HepG2 (cell line): Measurements from ENCODE around the gene SHF. TPM values are rescaled to one million over a fixed set of nuclear protein-coding genes. Genes with fewer than 3 reads are reported as not detected.

Experiments
- ATAC-seq: fragments of 200-7000 bp; cut with Tn5 transposase; 3 replicates; pipeline ENCODE4 v1.9.1; 2020; ENCODE audit warnings: mild to moderate bottlenecking, moderate library complexity
- BruUV-seq: library from RNA; stranded (reverse); fragments of 400-500 nt; replicated peaks from 2 replicates; lab custom pipeline; 2021; lab: Mats Ljungman, UMichigan
- CTCF ChIA-PET: fragments of 300-600 bp; formaldehyde crosslinking; extraction: SDS; loops from one replicate; lab custom pipeline; 2021; ENCODE audit warnings: low total read pairs, inconsistent platforms, low intra/inter-chr PET ratio; lab: Yijun Ruan, JAX
- POLR2A ChIA-PET: fragments of 350-600 bp; sonication (Branson Sonifier 250); formaldehyde crosslinking; loops from one replicate; lab custom pipeline; 2020; ENCODE audit warnings: antibody characterized with exemption, inconsistent platforms; lab: Yijun Ruan, JAX
- DNase-seq: peaks from one replicate; pipeline ENCODE4 v3.0.0-alpha.2; 2015; ENCODE audit warnings: low spot score
- FAIRE-seq: peaks from 3 replicates; lab custom pipeline; 2011; peaks lifted over from hg19 to GRCh38; lab: Jason Lieb, UNC
- H2AFZ ChIP-seq: one replicate; pipeline ENCODE4 v1.6.1; 2011; ENCODE audit warnings: low read length, inconsistent platforms
- H3K27ac ChIP-seq: fragments of 300-600 bp; 3 replicates; pipeline ENCODE4 v1.8.0; 2011; ENCODE audit warnings: mixed run types, mild to moderate bottlenecking, mixed read lengths, low read length, inconsistent platforms; ENCODE audit not compliant: insufficient read depth; ENCODE audit errors: extremely low read length
- H3K27me3 ChIP-seq, 2 experiments: fragments of 200-600 bp in 1 of 2; 2 replicates in 1 of 2; 3 replicates in 1 of 2; pipeline versions ENCODE4 v1.6.0 to v1.8.0; 2011; ENCODE audit warnings: low read length in 2 of 2, mild to moderate bottlenecking in 2 of 2, moderate library complexity in 2 of 2, inconsistent platforms in 1 of 2; ENCODE audit not compliant: insufficient read depth in 2 of 2, control insufficient read depth in 1 of 2
- H3K36me3 ChIP-seq, 2 experiments: fragments of 200-600 bp in 1 of 2; replicated peaks in 1 of 2; 2 replicates in 1 of 2; 3 replicates in 1 of 2; pipeline versions ENCODE4 v1.5.1 to v1.8.0; 2011; ENCODE audit warnings: low read length in 2 of 2, inconsistent platforms in 1 of 2; ENCODE audit not compliant: insufficient read depth in 2 of 2, control insufficient read depth in 1 of 2
- H3K4me1 ChIP-seq: 2 replicates; pipeline ENCODE4 v1.5.1; 2012; ENCODE audit warnings: low read length, inconsistent platforms; ENCODE audit not compliant: insufficient read depth
- H3K4me2 ChIP-seq: 2 replicates; pipeline ENCODE4 v1.6.0; 2011; ENCODE audit warnings: low read depth, low read length, inconsistent platforms
- H3K4me3 ChIP-seq, 3 experiments: fragments of 200-600 bp in 1 of 3; sonication (generic), shearing (Covaris generic) in 1 of 3; replicated peaks in 1 of 3; 2 replicates each; pipeline ENCODE4 v1.5.1; 2011 to 2016; ENCODE audit warnings: low read length in 3 of 3, inconsistent platforms in 2 of 3, low read depth in 2 of 3, mild to moderate bottlenecking in 2 of 3, control low read depth in 1 of 3, mixed read lengths in 1 of 3; ENCODE audit not compliant: insufficient read depth in 1 of 3
- H3K79me2 ChIP-seq: one replicate; pipeline ENCODE4 v1.6.1; 2011; ENCODE audit warnings: low read length, inconsistent platforms; ENCODE audit not compliant: insufficient read depth
- H3K9ac ChIP-seq: 2 replicates; pipeline ENCODE4 v1.6.0; 2011; ENCODE audit warnings: mild to moderate bottlenecking, low read depth, low read length, inconsistent platforms; ENCODE audit not compliant: insufficient read depth
- H3K9me3 ChIP-seq: 2 replicates; pipeline ENCODE4 v1.5.1; 2012; ENCODE audit warnings: mild to moderate bottlenecking, low read length
- H4K20me1 ChIP-seq: 2 replicates; pipeline ENCODE4 v1.6.0; 2011; ENCODE audit warnings: inconsistent platforms, mild to moderate bottlenecking, low read length, moderate library complexity; ENCODE audit not compliant: insufficient read depth
- BCL6 ChIP-seq: IDR thresholded peaks from 2 replicates; pipeline ENCODE4 v1.6.1; 2016; ENCODE audit warnings: missing genetic modification reagents, missing compliant biosample characterization
- GPN1 ChIP-seq: sonication (generic); formaldehyde crosslinking; IDR thresholded peaks from 2 replicates; pipeline ENCODE4 v1.5.1; 2020; ENCODE audit warnings: missing genetic modification reagents, borderline replicate concordance
- GTF2F1 ChIP-seq: fragments of 150-350 bp; IDR thresholded peaks from 2 replicates; pipeline ENCODE4 v1.6.1; 2014; ENCODE audit warnings: low read length
- KDM5B ChIP-seq: sonication (generic); formaldehyde crosslinking; IDR thresholded peaks from 2 replicates; pipeline ENCODE4 v1.4.0; 2020; ENCODE audit warnings: missing genetic modification reagents, mild to moderate bottlenecking, borderline replicate concordance
- KLF15 ChIP-seq: sonication (generic); formaldehyde crosslinking; IDR thresholded peaks from 2 replicates; pipeline ENCODE4 v1.8.1; 2023; ENCODE audit warnings: borderline replicate concordance, mild to moderate bottlenecking, inconsistent platforms, missing genetic modification reagents, mixed read lengths
- NFATC3 ChIP-seq: sonication (generic); formaldehyde crosslinking; IDR thresholded peaks from 2 replicates; pipeline ENCODE4 v1.5.1; 2020; ENCODE audit warnings: mild to moderate bottlenecking, missing genetic modification reagents
- PHF5A ChIP-seq: IDR thresholded peaks from one replicate; pipeline ENCODE4 v1.6.1; 2018; ENCODE audit warnings: low read depth, missing genetic modification reagents; ENCODE audit not compliant: unreplicated experiment
- RNF2 ChIP-seq: fragments of 450-650 bp; conservative IDR thresholded peaks from 2 replicates; pipeline ENCODE4 v1.6.1; 2016; ENCODE audit warnings: low read depth
- RXRA ChIP-seq: sonication (generic); formaldehyde crosslinking; IDR thresholded peaks from 2 replicates; pipeline ENCODE4 v1.5.1; 2020; ENCODE audit warnings: missing genetic modification reagents
- SMC3 ChIP-seq: IDR thresholded peaks from 2 replicates; pipeline ENCODE4 v1.6.1; 2011; ENCODE audit warnings: low read length, improper control_type of control experiment
- SOX6 ChIP-seq, 2 experiments: fragments of 450-650 bp in 1 of 2; sonication (generic) in 1 of 2; formaldehyde crosslinking in 1 of 2; IDR thresholded peaks; 2 replicates each; pipeline versions ENCODE4 v1.4.0 to v1.6.1; 2017 to 2020; ENCODE audit warnings: antibody characterized with exemption in 1 of 2, mild to moderate bottlenecking in 1 of 2, missing genetic modification reagents in 1 of 2
- WGBS: methylation state at CpG from one replicate; pipeline ENCODE4 v1.1.6; 2017; ENCODE audit warnings: low lambda C conversion rate; 5-methylcytosine and 5-hydroxymethylcytosine counted together
- in situ Hi-C: cut with HindIII; loops from 2 replicates; pipeline ENCODE4 v1.10.0; 2017; ENCODE audit warnings: low pct_unique_long_range_greater_than_20kb; ENCODE audit not compliant: extremely low pct_ligation_motif_present
- intact Hi-C: fragments of 100-400 bp; cut with micrococcal nuclease; formaldehyde crosslinking; loops from one replicate; pipeline ENCODE4 v1.10.0; 2022; ENCODE audit not compliant: unreplicated experiment
- polyA plus RNA-seq, 8 experiments: library from polyadenylated mRNA; depleted of rRNA in 3 of 8; stranded (reverse) in 7 of 8; unstranded in 1 of 8; fragments of >200 nt; fragmentation: Illumina TruSeq in 4 of 8; extraction: Trizol in 4 of 8; gene quantifications; 2 replicates each; pipeline versions ENCODE4 v1.2.1 to v1.2.3, GENCODE V29; 2011 to 2016; ENCODE audit warnings: low read depth in 4 of 8, missing spikeins in 1 of 8, mixed read lengths in 1 of 8; ENCODE audit not compliant: insufficient read depth in 1 of 8
- total RNA-seq, 5 experiments: library from RNA; depleted of rRNA; stranded (reverse); fragments of >200 nt; fragmentation: Illumina TruSeq; extraction: Trizol; gene quantifications; 2 replicates each; pipeline ENCODE4 v1.2.3, GENCODE V29; 2016; ENCODE audit warnings: low read depth in 1 of 5
- TF ChIP-seq, protein P1 (sequence below): sonication (generic); formaldehyde crosslinking; IDR thresholded peaks from 2 replicates; pipeline ENCODE4 v1.9.0; 2021; ENCODE audit warnings: missing genetic modification reagents, mild to moderate bottlenecking, borderline replicate concordance

SHF gene
- total and polyA plus RNA-seq, 2 of the 13 experiments (the other 11 are each of a cell fraction or from before 2014, with no cell fraction given): 20.9 to 25.5 TPM

DNA sequence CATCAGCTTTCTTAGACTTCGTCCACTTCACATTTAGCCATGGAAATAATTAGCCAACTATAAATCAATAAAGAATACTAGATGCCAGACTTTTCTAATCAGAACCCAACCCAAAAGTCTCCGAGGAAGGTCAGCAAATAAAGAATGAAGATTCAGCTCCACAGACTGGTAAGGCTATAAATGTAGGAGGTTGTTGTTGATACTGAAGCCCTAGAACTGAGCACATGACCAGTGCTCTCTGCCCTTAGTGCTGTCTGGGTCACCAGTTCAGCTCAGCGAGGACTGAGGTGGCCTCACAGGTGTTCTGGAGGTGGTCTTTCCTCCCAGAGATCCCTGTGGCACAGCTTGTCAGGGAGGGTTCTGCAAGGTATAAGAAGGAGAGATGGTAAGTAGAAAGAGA lies 43.4 kb upstream of the SHF start:
- no TSS peak for BruUV-seq
- Histone ChIP-seq H3K27me3 (no peaks in the 10 kb centered on the region; a peak in 2 of 5 replicates), H3K4me1 (no peaks in the 10 kb centered on the region), H3K36me3 (no peaks in the 10 kb centered on the region), H3K9me3 (peaks cover 6% of the 10 kb centered on the region; the same call in 1 of the 2 replicates), H2AFZ (no peak overlapping the region), H3K4me2 (no peak overlapping the region), H3K4me3 (no peak overlapping the region), H3K9ac (no peak overlapping the region), H3K27ac (no peak overlapping the region), H4K20me1 (no peaks in the 10 kb centered on the region), H3K79me2 (no peaks in the 10 kb centered on the region)
- DNase-seq: no peak
- TF ChIP-seq PHF5A (CRISPR knock-in tag) (no peak), RXRA (CRISPR knock-in tag) (no peak), BCL6 (CRISPR knock-in tag) (no peak), GTF2F1 (no peak), KLF15 (no peak), SOX6 (IDR thresholded peaks at IDR 0.05) (no peak), SOX6 (CRISPR knock-in tag; IDR thresholded peaks at IDR 0.05) (no peak), KDM5B (CRISPR knock-in tag) (no peak), RNF2 (no peak), NFATC3 (CRISPR knock-in tag) (no peak), SMC3 (no peak), GPN1 (no peak)
- TF ChIP-seq, protein P1, sequence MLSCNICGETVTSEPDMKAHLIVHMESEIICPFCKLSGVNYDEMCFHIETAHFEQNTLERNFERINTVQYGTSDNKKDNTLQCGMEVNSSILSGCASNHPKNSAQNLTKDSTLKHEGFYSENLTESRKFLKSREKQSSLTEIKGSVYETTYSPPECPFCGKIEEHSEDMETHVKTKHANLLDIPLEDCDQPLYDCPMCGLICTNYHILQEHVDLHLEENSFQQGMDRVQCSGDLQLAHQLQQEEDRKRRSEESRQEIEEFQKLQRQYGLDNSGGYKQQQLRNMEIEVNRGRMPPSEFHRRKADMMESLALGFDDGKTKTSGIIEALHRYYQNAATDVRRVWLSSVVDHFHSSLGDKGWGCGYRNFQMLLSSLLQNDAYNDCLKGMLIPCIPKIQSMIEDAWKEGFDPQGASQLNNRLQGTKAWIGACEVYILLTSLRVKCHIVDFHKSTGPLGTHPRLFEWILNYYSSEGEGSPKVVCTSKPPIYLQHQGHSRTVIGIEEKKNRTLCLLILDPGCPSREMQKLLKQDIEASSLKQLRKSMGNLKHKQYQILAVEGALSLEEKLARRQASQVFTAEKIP: no peak
- in situ Hi-C loops: no loop called here
- CTCF ChIA-PET: no interaction called here
- WGBS: 14% methylated on average over 3 of the region's 3 CpGs
- POLR2A ChIA-PET: no interaction called here
- no peak for FAIRE-seq
- intact Hi-C loops: no loop called here
- ATAC-seq: no peak
